Fibroblast of lung (primary cell): ENCODE measurements around the gene HIC2.
"Not testable (repeated sequence)": the region's sequence is repeated elsewhere in the genome, so short reads cannot be mapped to it uniquely, and the experiment has no call there.

Experiments used
- CTCF ChIP-seq, 2 donors: IDR thresholded peaks in 1 of 2; conservative IDR thresholded peaks in 1 of 2; 1 replicate in 1 of 2; 2 replicates in 1 of 2; pipeline ENCODE4 v1.5.1; 2011 to 2012; ENCODE audit warnings: low read length in 2 of 2, control low read depth in 1 of 2, inconsistent platforms in 1 of 2, low read depth in 1 of 2, mild to moderate bottlenecking in 1 of 2
- EZH2 ChIP-seq: IDR thresholded peaks from 2 replicates; pipeline ENCODE4 v1.5.1; 2012; ENCODE audit warnings: low read length, control low read depth, mild to moderate bottlenecking; ENCODE audit errors: missing control alignments

GRCh38 chr22:21418974-21419638 is 1.9 kb downstream of the HIC2 start:
- TF ChIP-seq EZH2; CTCF (conservative IDR thresholded peaks at IDR 0.05 in 1 of 2, IDR thresholded peaks at IDR 0.05 in 1 of 2; ENCODE audit: low read depth in 1 of 2, low read length in 2 of 2): not testable (repeated sequence)
